ENCODE results near the gene CCDC92B.

DNA sequence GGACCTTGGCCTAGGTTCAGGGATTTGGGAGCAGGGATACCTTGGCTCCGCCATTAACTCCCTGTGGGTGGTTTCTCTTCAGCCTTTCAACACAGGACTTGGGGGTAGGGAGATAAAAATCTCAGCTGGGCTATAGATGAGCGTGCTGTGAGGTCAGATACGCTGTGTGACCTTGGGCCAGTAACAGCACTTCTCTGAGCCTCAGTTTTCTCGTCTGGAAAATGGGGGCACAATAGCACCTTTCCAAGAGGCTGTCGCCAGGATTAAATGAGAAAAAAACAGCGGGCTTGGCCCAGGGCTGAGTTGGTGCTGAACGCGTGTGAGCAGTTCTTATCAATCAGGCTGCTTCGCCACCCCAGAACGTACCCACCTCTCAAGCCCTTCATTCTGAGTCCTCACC is 17.6 kb downstream of the CCDC92B start:
- TF ChIP-seq POLR2A (IDR thresholded peaks at IDR 0.05): no peak
- TF ChIP-seq, protein P1, sequence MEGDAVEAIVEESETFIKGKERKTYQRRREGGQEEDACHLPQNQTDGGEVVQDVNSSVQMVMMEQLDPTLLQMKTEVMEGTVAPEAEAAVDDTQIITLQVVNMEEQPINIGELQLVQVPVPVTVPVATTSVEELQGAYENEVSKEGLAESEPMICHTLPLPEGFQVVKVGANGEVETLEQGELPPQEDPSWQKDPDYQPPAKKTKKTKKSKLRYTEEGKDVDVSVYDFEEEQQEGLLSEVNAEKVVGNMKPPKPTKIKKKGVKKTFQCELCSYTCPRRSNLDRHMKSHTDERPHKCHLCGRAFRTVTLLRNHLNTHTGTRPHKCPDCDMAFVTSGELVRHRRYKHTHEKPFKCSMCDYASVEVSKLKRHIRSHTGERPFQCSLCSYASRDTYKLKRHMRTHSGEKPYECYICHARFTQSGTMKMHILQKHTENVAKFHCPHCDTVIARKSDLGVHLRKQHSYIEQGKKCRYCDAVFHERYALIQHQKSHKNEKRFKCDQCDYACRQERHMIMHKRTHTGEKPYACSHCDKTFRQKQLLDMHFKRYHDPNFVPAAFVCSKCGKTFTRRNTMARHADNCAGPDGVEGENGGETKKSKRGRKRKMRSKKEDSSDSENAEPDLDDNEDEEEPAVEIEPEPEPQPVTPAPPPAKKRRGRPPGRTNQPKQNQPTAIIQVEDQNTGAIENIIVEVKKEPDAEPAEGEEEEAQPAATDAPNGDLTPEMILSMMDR (IDR thresholded peaks at IDR 0.05): no peak

Measured in transverse colon (tissue), 3 donors.